Left hindlimb (tissue), 1 donor: ENCODE data around the gene NAA80.
A peak's percentile ranks its signal among the peaks of the same experiment; 100 is the strongest.

Source experiments
- DNase-seq: peaks from one replicate; pipeline ENCODE4 v3.0.0-alpha.2; 2018

The NAA80 gene, protein sequence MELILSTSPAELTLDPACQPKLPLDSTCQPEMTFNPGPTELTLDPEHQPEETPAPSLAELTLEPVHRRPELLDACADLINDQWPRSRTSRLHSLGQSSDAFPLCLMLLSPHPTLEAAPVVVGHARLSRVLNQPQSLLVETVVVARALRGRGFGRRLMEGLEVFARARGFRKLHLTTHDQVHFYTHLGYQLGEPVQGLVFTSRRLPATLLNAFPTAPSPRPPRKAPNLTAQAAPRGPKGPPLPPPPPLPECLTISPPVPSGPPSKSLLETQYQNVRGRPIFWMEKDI

DNA sequence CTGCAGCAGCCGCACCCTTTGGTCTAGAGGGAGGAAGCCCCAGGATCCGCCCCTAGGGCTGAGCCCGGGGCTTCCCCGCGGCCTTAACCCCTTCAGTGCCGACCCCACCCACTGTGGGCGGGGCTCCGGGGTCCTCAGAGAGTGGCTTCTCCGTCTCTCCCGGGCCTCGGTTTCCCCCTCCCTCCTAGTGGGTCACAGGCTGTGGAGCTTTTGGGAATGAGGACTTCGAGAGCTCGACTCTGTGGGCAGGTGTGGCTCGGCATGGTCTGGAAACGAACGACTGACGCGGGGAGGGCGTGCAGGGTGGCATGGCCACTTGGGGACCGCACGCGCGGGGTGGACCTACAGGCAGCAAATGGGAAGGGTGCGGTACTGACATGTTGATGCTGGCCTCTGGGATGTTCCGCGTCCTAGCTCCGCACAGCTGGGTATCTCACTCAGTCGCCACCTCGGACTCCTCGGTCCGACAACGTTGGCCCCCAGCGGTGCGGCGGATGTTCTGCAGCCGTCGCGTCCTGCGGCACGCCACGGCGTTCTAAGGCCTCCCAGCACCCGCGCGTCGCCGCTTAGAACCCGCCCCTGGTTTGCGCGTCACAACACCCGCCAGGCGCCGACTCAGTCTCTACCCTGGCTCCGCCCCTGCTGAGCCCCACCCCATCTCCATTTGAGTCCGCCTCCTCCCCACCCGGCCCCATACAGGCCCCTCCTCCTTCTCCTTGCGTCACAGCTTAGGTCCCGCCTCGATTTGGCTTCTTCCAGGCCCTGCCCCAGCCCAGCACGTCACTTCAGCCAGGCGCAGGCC lies at the start of gene NAA80, which contains the start of gene HYAL3:
Gene NAA80, minus strand, starts transcription at position 570 of the 802 bp plus-strand sequence. CDS start 1,942 bp downstream, outside the sequence.
Gene HYAL3, minus strand, starts transcription at position 570 of the 802 bp plus-strand sequence. CDS start 3,803 bp downstream, outside the sequence.
- peak; percentile 100 for DNase-seq

GRCh38 chr3:50347187-50347813 lies 48.1 kb upstream of the NAA80 start:
- peak; percentile 75 for DNase-seq

DNA sequence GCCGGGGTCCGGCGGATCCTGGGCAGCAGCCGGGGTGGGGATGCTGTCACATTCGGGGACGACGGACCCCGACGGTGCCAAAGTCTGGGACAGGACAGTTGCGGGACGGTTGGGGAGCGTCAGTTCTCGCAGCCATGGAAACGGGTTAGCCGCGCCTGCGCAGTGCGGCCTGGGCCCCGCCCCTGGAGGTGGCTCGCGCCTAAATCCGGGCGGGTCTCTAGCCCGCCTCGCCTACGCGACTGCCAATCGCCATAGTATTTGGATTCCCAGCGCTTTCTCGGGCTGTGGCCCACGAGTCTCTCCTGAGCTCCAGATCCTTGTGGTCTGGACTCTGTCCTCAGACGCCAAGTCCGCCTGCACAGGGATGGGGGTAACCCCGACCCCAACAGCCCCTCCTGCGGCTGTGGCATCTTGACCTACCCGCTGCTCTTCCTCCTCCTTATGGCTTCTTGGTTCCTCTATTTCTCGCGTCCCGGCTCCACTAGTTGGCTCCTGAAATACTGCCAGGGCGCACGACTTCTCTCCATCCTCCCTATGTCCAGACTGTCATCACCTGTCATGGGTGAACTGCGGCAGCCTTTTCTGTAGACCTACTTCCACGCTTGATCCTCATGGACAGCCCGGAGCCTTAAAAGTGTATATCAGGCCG lies 46.5 kb upstream of the NAA80 start, which contains the start of gene ZMYND10:
Gene ZMYND10, minus strand, starts transcription at position 147 of the 649 bp plus-strand sequence. CDS start 153 bp downstream, outside the sequence.
- DNase-seq = peak; percentile 76

DNA sequence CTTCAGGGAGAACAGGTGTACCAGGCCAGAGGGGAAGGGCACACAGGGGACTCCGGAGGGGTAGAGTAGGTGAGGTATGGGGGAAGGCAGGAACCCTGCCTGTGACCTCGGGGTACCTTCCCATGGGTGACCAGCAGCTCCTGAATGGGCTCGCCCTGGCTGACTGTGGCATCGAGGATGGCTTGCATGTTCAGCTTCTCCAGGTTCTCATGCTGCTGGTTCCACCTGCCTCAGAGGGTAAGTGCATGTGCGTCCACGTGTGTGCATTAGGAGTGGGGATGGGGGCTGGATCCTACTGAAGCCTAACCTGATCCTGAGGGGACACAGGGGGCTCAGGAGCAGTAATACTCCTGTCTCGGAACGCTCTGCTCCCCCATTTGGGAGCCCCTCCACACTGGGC lies 45.8 kb upstream of the NAA80 start:
- DNase-seq = no peak

- no peak for DNase-seq
Observed at GRCh38 chr3:50342813-50343633, 43.8 kb upstream of the NAA80 start.

GRCh38 chr3:50341996-50342650 lies 42.9 kb upstream of the NAA80 start:
- no peak for DNase-seq

- DNase-seq = no peak
Observed at GRCh38 chr3:50341537-50341936, 42.3 kb upstream of the NAA80 start.

DNA sequence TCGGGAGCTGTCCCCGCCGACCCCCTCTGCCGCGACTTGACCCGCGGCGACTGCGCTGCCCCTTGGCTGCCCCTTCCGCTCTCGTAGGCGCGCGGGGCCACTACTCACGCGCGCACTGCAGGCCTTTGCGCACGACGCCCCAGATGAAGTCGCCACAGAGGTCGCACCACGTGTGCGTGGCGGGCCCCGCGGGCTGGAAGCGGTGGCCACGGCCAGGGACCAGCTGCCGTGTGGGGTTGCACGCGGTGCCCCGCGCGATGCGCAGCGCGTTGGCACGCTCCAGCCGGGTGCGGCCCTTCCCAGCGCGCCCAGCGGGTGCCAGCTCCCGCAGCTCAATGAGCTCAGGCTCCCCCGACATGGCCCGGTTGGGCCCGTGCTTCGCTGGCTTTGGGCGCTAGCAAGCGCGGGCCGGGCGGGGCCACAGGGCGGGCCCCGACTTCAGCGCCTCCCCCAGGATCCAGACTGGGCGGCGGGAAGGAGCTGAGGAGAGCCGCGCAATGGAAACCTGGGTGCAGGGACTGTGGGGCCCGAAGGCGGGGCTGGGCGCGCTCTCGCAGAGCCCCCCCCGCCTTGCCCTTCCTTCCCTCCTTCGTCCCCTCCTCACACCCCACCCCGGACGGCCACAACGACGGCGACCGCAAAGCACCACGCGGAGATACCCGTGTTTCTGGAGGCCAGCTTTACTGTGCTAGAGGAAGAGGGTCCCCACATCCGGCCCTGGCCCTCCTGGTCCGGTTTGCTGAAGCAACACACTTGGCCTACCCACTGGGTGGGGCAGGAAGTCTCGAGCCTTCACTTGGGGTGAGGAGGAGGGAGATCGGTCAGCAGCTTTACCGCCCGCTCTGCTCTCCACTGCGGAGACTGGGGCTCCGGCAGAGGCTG lies 41.5 kb upstream of the NAA80 start, which contains the start of gene RASSF1:
Gene RASSF1, minus strand, starts transcription at position 389 of the 882 bp plus-strand sequence. Its CDS starts 31 bp downstream, at position 358.
- DNase-seq = peak; percentile 87

- no peak for DNase-seq
Observed at GRCh38 chr3:50340147-50340447, 40.9 kb upstream of the NAA80 start.

DNA sequence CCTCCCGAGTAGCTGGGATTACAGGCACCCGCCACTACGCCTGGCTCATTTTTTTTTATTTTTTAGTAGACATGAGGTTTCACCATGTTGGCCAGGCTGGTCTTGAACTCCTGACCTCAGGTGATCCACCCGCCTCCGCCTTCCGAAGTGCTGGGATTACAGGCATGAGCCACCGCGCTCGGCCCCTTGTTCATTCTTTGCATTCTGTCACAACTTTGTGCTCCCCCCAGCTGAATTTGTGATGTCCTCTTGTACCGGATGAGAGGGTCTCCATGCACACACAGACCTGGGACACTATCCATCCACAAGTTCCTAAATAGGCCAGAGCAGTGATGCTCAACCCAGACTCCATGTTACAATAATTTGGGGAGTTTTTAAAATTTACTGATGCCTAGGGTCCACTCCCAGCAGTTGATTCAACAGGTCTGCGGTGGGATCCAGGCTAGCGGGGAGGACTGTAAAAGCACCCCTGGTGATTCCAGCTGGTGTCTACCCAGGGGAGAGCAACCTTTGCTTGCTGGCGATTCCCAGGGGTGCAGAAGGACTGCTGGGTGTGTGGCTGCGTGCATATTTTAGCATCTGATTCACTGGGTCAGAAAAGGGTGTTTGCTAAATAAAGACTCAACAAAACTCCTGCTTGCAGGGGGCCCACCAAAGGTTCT lies 40.4 kb upstream of the NAA80 start:
- no peak for DNase-seq

DNA sequence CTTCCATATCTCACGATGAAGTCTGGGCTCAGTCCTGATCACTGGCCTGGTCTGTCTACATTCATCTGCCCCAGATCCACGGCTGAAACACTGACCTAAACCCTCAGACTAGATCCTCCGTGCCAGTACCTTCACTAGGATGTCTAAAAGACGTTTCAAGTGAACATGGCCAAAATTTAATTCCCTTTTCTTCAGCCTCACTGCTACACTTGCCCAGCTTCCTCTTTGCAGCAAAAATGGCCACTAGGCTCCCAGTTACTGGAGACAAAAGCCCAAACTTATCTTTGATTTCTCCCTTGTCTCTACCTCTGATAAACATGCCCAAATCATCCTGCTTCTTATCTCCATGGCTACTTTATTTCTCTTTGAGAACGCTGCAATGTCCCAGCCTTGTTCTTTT lies 39.8 kb upstream of the NAA80 start:
- DNase-seq = no peak

GRCh38 chr3:50337175-50337861 lies 38.1 kb upstream of the NAA80 start:
- DNase-seq = peak; percentile 99

DNA sequence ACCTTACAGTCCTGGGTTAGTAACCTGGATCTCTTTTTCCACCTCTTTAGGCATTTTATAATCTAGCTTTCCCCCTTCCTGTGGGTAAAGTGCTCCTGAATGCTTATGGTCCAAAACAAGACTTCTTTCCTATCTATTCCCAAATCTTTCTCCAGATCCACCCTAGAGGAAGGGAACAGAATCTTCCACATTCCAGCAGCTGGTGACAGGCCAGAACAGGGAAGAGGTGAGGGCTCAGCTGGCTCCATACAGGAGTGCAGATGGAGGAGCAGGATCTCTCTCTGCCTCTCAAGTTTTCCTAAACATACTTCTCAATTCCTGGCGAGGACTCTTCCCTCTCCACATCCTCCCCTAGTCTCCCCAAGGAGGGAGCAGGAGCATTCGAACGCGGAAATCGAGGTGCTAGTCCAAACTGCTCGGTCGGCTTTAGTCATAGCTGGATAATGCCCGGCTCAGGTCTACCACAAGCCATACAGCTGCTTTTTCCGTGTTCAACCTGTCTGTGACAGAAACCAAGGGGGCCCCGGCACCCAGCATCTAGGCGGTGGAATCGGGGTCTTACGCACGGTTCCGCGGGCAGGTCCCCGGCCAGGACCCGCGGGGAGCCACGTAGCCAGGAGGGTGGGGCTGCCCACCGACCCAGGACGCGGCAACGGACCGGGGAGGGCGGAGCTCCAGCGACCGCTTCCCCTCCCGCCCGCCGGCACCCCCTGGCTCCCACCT lies 37.4 kb upstream of the NAA80 start:
- DNase-seq = no peak

DNA sequence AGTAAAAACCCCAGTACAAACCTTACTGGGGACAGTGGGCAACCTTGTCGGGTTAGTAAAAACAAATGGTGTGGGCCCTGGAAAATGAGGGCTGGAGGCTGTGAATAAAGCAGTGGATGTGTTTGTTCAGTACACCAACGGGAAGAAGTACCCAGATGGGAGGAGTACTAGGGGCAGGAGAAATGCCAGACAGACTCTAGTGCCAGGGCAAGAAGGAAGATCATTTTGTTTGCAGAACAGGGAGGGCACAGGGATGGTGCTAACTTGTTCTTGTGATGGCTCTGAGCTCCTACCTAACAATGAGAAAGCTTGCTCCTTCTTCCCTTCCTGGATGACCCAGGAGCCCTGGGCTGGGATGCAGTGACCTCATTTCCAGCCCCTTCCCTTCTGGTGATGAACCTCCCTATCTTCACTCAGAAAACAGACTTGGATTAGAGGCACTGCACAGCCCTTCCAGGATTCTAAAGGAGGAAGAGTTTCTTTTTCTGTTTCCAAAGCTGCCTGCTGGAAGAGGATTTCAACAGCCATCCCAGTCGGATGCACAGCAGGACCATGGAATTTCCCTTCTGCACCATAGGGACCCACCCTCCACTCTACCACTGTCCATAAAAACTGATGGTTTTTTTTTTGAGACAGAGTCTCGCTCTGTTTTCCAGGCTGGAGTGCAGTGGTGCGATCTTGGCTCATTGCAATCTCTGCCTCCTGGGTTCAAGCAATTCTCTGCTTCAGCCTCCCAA lies 35.3 kb upstream of the NAA80 start:
- DNase-seq = no peak

- no peak for DNase-seq
Observed at GRCh38 chr3:50333744-50334328, 34.6 kb upstream of the NAA80 start.

DNA sequence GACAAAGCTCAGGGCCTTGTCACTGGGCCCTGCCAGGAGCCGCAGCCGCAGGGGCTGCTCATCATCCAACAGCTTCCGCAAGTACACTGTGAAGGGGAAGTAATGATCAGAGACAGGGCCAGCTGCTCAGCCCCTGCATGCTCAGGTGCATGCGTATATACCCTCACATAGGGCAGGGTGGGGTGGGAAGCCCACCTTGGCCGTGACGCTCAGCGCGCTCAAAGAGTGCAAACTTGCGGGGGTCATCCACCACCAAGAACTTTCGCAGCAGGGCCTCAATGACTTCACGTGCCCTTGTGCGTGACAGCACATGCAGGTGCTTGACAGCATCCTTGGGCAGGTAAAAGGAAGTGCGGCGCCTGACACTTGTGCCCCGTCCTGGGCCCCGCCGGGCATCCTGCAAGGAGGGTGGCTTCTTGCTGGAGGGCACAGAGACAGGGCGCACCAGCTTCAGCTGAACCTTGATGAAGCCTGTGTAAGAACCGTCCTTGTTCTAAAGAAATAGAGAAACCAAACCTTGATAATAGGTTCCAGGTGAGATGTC lies 32.2 kb upstream of the NAA80 start:
- no peak for DNase-seq

- DNase-seq = no peak
Observed at GRCh38 chr3:50330330-50330729, 31.1 kb upstream of the NAA80 start.
